Choroid plexus epithelial cell (primary cell): ENCODE data around the gene NSMCE1.
A peak's percentile ranks its signal among the peaks of the same experiment; 100 is the strongest.
"Not testable (repeated sequence)": the region's sequence is repeated elsewhere in the genome, so short reads cannot be mapped to it uniquely, and the experiment has no call there.

ENCODE experiments used
- DNase-seq: peaks from one replicate; pipeline ENCODE4 v3.0.0-alpha.2; 2010; ENCODE audit warnings: low read depth
- H3K4me3 ChIP-seq: 2 replicates; pipeline ENCODE4 v1.5.1; 2011; ENCODE audit warnings: low read depth, mild to moderate bottlenecking, control low read depth, low read length, moderate library complexity
- CTCF ChIP-seq: conservative IDR thresholded peaks from 2 replicates; pipeline ENCODE4 v1.5.1; 2011; ENCODE audit warnings: low read depth, mild to moderate bottlenecking, control low read depth, inconsistent platforms, low read length, moderate library complexity

The NSMCE1 gene

DNA sequence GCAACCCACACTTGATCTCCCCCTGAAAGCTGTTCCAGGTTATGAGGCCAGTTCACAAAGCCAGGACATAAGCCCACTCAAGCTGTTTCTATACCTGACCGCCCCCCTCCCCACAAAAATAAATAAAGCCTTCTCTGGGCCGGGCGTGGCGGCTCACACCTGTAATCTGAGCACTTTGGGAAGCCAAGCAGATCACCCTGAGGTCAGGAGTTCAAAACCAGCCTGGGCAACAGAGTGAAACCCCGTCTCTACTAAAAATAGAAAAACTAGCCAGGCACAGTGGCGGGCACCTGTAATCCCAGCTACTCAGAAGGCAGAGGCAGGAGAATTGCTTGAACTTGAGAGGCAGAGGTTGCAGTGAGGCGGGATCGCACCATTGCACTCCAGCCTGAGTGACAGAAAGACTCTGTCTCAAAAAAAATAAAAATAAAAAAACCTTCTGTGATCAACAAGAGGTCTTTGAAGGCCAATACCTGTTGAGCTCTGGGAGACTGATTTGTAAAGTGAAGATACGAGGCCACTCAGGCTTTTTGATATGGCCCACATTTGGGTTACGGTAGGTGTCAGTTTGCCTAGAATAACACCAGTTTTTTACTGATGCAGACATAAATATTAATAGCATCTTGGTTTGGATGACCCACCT lies 63.0 kb downstream of the NSMCE1 start:
- DNase-seq = no peak
- TF ChIP-seq CTCF = no peak
- H3K4me3 ChIP-seq = no peak overlapping the region

- no peak for TF ChIP-seq CTCF
- H3K4me3 ChIP-seq = peak overlapping the region; percentile 67
- DNase-seq = no peak
Observed at GRCh38 chr16:27204312-27204915, 64.2 kb downstream of the NSMCE1 start.

DNA sequence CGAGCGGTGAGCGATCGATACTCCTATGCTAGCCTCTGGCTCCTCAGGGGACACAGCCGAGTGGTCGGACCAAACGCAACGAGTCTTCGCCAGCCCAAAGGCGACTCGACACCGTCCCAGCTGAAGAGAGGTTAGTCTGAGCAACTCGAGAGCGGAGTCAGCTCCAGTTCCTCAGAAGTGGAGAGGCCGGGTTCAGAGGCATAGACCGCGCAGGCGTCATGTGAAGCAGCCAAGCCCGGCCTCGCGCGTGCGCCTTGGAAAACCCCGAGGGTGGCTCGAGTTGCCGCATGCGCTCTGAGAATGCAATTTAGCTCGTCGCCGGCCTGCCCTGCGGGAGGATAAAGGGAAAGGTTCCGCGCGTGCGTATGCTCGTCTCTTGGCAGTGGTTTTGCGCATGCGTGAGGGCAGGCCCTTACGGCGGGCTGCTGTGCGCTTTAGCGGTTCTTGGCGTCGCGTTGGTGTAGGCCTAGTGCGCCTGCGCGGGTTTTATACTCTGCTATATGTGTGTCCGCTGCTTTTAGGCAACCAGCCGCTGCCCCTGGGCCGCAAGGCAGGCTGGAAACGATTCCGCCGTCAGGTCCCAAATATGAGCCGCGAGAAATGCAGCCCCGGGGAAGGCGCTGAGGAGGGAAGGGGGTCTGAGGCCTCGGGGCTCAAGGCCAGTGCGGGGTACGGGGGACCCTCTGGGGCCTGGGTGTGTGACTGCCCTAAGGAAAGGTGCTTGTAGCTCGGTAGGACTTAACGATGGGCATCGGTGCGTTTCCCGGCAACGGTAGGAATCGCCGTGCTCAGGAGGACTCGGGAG lies 64.9 kb downstream of the NSMCE1 start, which contains the start of gene KDM8:
Gene KDM8 (plus strand): TSS at position 20 of the 805 bp plus-strand sequence. CDS start 6,598 bp downstream, outside the sequence.
- peak within 1 kb of the TSS; percentile 98 for H3K4me3 ChIP-seq
- peak; percentile 100 for DNase-seq
- TF ChIP-seq CTCF = no peak

DNA sequence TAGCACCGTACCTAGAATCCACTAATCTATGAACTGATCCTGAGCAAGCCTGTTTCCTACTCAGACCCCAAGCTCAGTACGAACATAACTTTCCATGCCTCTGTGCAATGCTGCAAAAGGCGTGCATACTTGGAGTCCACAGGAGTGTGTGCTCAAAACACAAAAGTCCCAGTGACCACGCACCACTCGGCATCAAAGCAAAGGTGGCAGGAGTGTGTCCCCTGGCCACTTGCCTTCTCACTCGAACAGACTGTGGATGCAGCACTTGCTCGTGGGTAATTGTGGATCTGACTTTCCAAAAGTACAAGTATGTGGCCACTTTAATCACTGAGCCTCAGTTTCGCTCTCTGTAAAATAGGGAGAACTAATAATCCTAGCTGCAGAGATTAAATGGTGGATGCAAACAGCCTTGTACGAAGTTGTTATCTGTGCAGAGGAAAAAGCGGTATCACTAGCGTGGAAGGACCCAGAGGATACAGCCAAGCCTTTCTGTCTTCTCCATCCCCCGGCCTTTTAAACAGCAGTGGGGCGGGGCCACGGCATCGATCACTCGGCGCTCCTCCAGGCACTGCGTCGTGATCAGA lies 65.6 kb downstream of the NSMCE1 start:
- peak overlapping the region; percentile 98 for H3K4me3 ChIP-seq
- TF ChIP-seq CTCF = no peak
- peak; percentile 96 for DNase-seq

DNA sequence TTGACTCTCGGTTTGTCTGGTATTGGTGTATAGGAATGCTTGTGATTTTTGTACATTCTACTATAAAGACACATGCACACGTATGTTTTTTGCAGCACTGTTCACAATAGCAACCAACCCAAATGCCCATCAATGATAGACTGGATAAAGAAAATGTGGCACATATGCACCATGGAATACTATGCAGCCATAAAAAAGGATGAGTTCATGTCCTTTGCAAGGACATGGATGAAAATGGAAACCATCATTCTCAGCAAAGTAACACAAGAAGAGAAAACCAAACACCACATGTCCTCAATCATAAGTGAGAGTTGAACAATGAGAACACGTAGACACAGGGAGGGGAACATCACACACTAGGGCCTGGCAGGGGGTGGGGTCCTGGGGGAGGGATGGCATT lies 67.7 kb downstream of the NSMCE1 start:
- not testable (repeated sequence) for H3K4me3 ChIP-seq, DNase-seq

- H3K4me3 ChIP-seq = no peak overlapping the region
- no peak for TF ChIP-seq CTCF
- peak; percentile 46 for DNase-seq
Observed at GRCh38 chr16:27199736-27200135, 68.8 kb downstream of the NSMCE1 start.

- no peak overlapping the region for H3K4me3 ChIP-seq
- DNase-seq = no peak
- TF ChIP-seq CTCF = no peak
Observed at GRCh38 chr16:27199235-27199586, 69.4 kb downstream of the NSMCE1 start.
